Thoracic aorta (tissue), 2 donors: ENCODE data around the gene COLEC12. TPM values are rescaled to one million over a fixed set of nuclear protein-coding genes. Genes with fewer than 3 reads are reported as not detected.

Source experiments
- ATAC-seq: fragments of 150-250 bp; one replicate; pipeline ENCODE4 v1.8.0; 2017; ENCODE audit warnings: low read depth; ENCODE audit not compliant: insufficient number of reproducible peaks, low FRiP score
- DNase-seq: peaks from one replicate; pipeline ENCODE4 v3.0.0-alpha.2; 2020; ENCODE audit warnings: low spot score
- H3K27ac ChIP-seq, 2 donors: fragments of 200-600 bp; sonication (generic); 1 replicate in 1 of 2; 2 replicates in 1 of 2; pipeline ENCODE4 v1.5.1; 2016; ENCODE audit warnings: mild to moderate bottlenecking in 2 of 2, moderate library complexity in 2 of 2
- H3K27me3 ChIP-seq: fragments of 200-600 bp; sonication (generic); replicated peaks from 2 replicates; pipeline ENCODE4 v1.6.0; 2016; ENCODE audit warnings: mild to moderate bottlenecking; ENCODE audit not compliant: insufficient read depth
- H3K36me3 ChIP-seq: fragments of 200-600 bp; sonication (generic); one replicate; pipeline ENCODE4 v1.5.1; 2016
- H3K4me1 ChIP-seq, 2 donors: fragments of 200-600 bp; sonication (generic); 1 replicate in 1 of 2; 2 replicates in 1 of 2; pipeline versions ENCODE4 v1.5.1 to v1.6.0; 2016; ENCODE audit warnings: low read depth in 2 of 2, mild to moderate bottlenecking in 1 of 2; ENCODE audit not compliant: control insufficient read depth in 1 of 2
- H3K4me3 ChIP-seq: fragments of 200-600 bp; sonication (generic); 2 replicates; pipeline ENCODE4 v1.5.1; 2016; ENCODE audit warnings: mild to moderate bottlenecking
- H3K9me3 ChIP-seq: fragments of 200-600 bp; sonication (generic); 2 replicates; pipeline ENCODE4 v1.5.1; 2016
- CTCF ChIP-seq: fragments of 200-600 bp; sonication (generic); IDR thresholded peaks from one replicate; pipeline ENCODE4 v1.5.1; 2019; ENCODE audit warnings: antibody characterized with exemption
- total RNA-seq, 2 donors: library from RNA; depleted of rRNA; stranded (reverse); fragments of >200 nt; gene quantifications; one replicate each; pipeline versions ENCODE4 v1.1.0 to v1.2.3, GENCODE V29; 2016

The COLEC12 gene
- total RNA-seq, 2 donors from 2014 or later: 19.3 to 21.3 TPM

GRCh38 chr18:361100-361732 lies 139.3 kb downstream of the COLEC12 start:
- no peaks in the 10 kb centered on the region for H3K36me3 ChIP-seq
- H3K9me3 ChIP-seq: no peaks in the 10 kb centered on the region
- DNase-seq (no peak), ATAC-seq (no peak)
- no peaks in the 10 kb centered on the region for H3K27me3 ChIP-seq
- H3K4me3 ChIP-seq: no peak overlapping the region
- H3K27ac ChIP-seq: no peak overlapping the region
- H3K4me1 ChIP-seq: no peaks in the 10 kb centered on the region
- TF ChIP-seq CTCF: no peak

GRCh38 chr18:360676-361075 lies 139.8 kb downstream of the COLEC12 start:
- no peak overlapping the region for H3K4me3 ChIP-seq
- TF ChIP-seq CTCF: no peak
- H3K9me3 ChIP-seq: no peaks in the 10 kb centered on the region
- H3K27ac ChIP-seq: no peak overlapping the region
- DNase-seq (no peak), ATAC-seq (no peak)
- no peaks in the 10 kb centered on the region for H3K4me1 ChIP-seq
- no peaks in the 10 kb centered on the region for H3K27me3 ChIP-seq
- no peaks in the 10 kb centered on the region for H3K36me3 ChIP-seq

GRCh38 chr18:356778-357177 lies 143.7 kb downstream of the COLEC12 start:
- no peaks in the 10 kb centered on the region for H3K36me3 ChIP-seq
- no peaks in the 10 kb centered on the region for H3K27me3 ChIP-seq
- ATAC-seq (no peak), DNase-seq (no peak)
- no peak for TF ChIP-seq CTCF
- no peaks in the 10 kb centered on the region for H3K4me1 ChIP-seq
- no peak overlapping the region for H3K4me3 ChIP-seq
- no peak overlapping the region for H3K27ac ChIP-seq
- no peaks in the 10 kb centered on the region for H3K9me3 ChIP-seq

GRCh38 chr18:355678-356077 lies 144.8 kb downstream of the COLEC12 start:
- Histone ChIP-seq H3K27ac (no peak overlapping the region), H3K4me3 (no peak overlapping the region), H3K27me3 (no peaks in the 10 kb centered on the region), H3K4me1 (no peaks in the 10 kb centered on the region), H3K36me3 (no peaks in the 10 kb centered on the region), H3K9me3 (no peaks in the 10 kb centered on the region)
- no peak for DNase-seq
- TF ChIP-seq CTCF: no peak
- ATAC-seq: no peak

DNA sequence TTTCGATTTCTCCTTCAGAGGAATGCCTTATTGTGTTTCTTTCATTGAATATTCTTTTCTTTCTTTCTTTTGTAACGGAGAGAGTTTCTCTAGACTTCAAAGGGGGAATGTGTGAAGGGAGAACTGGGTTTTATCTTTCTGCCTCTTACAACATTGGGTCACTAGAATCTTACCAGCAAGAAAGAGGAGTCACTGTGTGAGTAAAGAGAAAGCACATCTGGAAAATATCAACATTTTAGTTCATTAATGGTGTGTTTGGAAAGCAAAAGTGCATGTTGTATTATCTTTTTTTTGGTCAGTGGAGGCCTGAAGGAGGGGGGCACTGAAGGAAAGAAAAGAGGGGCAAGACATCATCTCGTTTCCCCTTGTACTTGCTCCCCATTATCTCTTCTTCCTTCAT lies 146.0 kb downstream of the COLEC12 start:
- ATAC-seq (no peak), DNase-seq (no peak)
- H3K9me3 ChIP-seq: no peaks in the 10 kb centered on the region
- no peaks in the 10 kb centered on the region for H3K27me3 ChIP-seq
- H3K36me3 ChIP-seq: no peaks in the 10 kb centered on the region
- no peak for TF ChIP-seq CTCF
- H3K27ac ChIP-seq: no peak overlapping the region
- no peaks in the 10 kb centered on the region for H3K4me1 ChIP-seq
- H3K4me3 ChIP-seq: no peak overlapping the region
